Measurements from ENCODE around the gene ECSCR. TPM values are rescaled to one million over a fixed set of nuclear protein-coding genes. Genes with fewer than 3 reads are reported as not detected.

The ECSCR gene
- total RNA-seq, 1 donor from 2014 or later = 47.2 TPM

DNA sequence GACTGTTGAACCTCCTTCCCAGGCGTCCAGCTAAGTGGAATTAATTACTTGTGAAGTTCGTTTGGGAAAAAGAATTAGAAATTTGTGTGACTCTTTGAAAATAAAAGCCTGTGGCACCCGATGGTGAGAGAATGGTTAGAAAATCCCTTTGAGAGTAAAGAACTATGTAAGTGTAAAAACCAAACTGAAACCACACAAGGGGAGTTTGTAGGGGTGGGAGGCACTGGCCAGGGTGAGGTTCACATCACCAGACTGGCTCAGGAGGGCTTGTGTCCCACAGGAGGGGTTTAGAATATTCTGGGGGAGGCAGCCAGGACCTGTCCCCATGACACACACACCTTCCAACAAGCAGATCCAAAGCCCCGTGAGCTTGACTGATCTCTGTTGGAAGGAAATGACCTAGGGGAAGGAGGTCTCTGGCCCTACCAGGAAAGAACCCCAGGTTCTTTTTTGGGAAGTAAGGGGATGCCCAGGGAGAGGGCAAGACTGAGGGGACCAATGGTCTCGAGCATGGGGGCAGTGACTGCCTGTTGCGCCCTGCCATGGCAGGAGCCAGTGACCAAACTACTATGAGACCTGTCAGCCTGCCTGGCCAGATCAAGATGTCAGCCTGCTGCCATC is 62.9 kb downstream of the ECSCR start:
- H3K4me3 ChIP-seq = no peak overlapping the region
- no peak for ATAC-seq
- intact Hi-C loops (cut with DNase I) = no loop called here

More for the DNA sequence above, 62.9 kb downstream of the ECSCR start:
- Histone ChIP-seq H3K27ac (no peak overlapping the region), H3K4me1 (peaks cover 4% of the 10 kb centered on the region), H3K36me3 (no peaks in the 10 kb centered on the region), H3K9me3 (no peaks in the 10 kb centered on the region), H3K27me3 (peaks cover 6% of the 10 kb centered on the region)
- no peak for DNase-seq
- TF ChIP-seq, protein P1, sequence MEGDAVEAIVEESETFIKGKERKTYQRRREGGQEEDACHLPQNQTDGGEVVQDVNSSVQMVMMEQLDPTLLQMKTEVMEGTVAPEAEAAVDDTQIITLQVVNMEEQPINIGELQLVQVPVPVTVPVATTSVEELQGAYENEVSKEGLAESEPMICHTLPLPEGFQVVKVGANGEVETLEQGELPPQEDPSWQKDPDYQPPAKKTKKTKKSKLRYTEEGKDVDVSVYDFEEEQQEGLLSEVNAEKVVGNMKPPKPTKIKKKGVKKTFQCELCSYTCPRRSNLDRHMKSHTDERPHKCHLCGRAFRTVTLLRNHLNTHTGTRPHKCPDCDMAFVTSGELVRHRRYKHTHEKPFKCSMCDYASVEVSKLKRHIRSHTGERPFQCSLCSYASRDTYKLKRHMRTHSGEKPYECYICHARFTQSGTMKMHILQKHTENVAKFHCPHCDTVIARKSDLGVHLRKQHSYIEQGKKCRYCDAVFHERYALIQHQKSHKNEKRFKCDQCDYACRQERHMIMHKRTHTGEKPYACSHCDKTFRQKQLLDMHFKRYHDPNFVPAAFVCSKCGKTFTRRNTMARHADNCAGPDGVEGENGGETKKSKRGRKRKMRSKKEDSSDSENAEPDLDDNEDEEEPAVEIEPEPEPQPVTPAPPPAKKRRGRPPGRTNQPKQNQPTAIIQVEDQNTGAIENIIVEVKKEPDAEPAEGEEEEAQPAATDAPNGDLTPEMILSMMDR (IDR thresholded peaks at IDR 0.05) = no peak

Other genes with a start within 250 kb of the ECSCR start
- 197 TPM for gene MATR3, start 169.0 kb downstream of the ECSCR start, total RNA-seq
- 70.0 TPM for gene PAIP2, start 120.9 kb downstream of the ECSCR start, total RNA-seq
- not detected for gene SLC23A1, start 79.4 kb downstream of the ECSCR start, total RNA-seq
- gene MZB1, start 72.8 kb downstream of the ECSCR start, total RNA-seq = 5.2 TPM
- 1.9 TPM for gene PROB1, start 67.6 kb downstream of the ECSCR start, total RNA-seq
- gene SPATA24, start 58.7 kb downstream of the ECSCR start, total RNA-seq = 4.5 TPM
- gene DNAJC18, start 23.2 kb downstream of the ECSCR start, total RNA-seq = 11.9 TPM
- gene SMIM33, start 8.3 kb upstream of the ECSCR start, total RNA-seq = not detected
- 102 TPM for gene STING1, start 20.0 kb upstream of the ECSCR start, total RNA-seq
- gene UBE2D2, start 98.6 kb upstream of the ECSCR start, total RNA-seq = 95.9 TPM
- 30.6 TPM for gene CXXC5, start 185.6 kb upstream of the ECSCR start, total RNA-seq

Data from upper lobe of right lung (tissue), 1 donor.